ENCODE measurements around the gene GABRG3. TPM values are rescaled to one million over a fixed set of nuclear protein-coding genes. Genes with fewer than 3 reads are reported as not detected.

The GABRG3 gene
- total and polyA plus RNA-seq, 9 of the 15 experiments (the other 6 are each of a cell fraction or from before 2014, with no cell fraction given), result 4.0 to 15.1 (median 11.2) TPM

DNA sequence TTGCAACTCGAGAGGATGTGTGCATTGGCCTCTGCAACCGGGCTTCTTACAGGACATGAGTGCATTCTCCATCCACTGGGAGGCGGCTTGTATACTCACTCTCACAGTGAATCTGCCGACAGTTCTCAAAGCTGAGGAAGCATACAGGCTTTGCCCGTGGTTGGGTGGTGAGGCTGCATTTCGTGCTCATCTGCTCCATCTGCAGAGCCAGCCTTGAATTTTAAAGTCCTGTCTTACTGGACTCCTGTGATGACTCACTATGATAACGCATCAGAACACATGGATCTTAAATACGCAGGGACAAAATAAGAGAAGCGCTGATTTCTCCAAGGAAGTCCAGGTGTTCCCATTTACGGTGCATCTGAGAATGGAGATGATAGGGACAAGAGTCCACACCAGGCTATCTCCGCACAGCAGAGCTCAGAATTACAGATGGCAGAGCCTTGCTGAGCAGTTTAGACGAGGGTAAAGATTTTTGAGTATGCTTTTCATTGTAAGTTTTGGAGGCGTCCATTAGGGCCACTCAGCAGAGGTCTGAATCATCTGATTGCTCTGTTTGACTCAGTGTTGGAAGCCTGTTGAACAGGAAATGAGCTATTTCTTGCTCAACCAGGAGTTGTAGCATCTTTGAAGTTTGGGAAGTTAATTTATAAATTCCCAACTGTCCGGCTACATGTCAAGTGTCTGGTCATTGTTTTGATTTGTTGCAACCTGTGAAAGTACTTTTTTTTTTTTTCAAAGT lies 87.1 kb downstream of the GABRG3 start (continued):
- TF ChIP-seq, protein P1, sequence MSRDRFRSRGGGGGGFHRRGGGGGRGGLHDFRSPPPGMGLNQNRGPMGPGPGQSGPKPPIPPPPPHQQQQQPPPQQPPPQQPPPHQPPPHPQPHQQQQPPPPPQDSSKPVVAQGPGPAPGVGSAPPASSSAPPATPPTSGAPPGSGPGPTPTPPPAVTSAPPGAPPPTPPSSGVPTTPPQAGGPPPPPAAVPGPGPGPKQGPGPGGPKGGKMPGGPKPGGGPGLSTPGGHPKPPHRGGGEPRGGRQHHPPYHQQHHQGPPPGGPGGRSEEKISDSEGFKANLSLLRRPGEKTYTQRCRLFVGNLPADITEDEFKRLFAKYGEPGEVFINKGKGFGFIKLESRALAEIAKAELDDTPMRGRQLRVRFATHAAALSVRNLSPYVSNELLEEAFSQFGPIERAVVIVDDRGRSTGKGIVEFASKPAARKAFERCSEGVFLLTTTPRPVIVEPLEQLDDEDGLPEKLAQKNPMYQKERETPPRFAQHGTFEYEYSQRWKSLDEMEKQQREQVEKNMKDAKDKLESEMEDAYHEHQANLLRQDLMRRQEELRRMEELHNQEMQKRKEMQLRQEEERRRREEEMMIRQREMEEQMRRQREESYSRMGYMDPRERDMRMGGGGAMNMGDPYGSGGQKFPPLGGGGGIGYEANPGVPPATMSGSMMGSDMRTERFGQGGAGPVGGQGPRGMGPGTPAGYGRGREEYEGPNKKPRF (IDR thresholded peaks at IDR 0.05; ENCODE audit: low read depth, low read length), result no peak
- no peak for TF ChIP-seq RNF2 (IDR thresholded peaks at IDR 0.05)
- TF ChIP-seq, protein P2, sequence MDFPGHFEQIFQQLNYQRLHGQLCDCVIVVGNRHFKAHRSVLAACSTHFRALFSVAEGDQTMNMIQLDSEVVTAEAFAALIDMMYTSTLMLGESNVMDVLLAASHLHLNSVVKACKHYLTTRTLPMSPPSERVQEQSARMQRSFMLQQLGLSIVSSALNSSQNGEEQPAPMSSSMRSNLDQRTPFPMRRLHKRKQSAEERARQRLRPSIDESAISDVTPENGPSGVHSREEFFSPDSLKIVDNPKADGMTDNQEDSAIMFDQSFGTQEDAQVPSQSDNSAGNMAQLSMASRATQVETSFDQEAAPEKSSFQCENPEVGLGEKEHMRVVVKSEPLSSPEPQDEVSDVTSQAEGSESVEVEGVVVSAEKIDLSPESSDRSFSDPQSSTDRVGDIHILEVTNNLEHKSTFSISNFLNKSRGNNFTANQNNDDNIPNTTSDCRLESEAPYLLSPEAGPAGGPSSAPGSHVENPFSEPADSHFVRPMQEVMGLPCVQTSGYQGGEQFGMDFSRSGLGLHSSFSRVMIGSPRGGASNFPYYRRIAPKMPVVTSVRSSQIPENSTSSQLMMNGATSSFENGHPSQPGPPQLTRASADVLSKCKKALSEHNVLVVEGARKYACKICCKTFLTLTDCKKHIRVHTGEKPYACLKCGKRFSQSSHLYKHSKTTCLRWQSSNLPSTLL (IDR thresholded peaks at IDR 0.05), result no peak
- TF ChIP-seq ESRRB (CRISPR knock-in tag; IDR thresholded peaks at IDR 0.05; ENCODE audit: borderline replicate concordance), result no peak
- TF ChIP-seq SMC3 (conservative IDR thresholded peaks at IDR 0.05; ENCODE audit: insufficient read depth, low read depth, low read length), result no peak
- no peak for TF ChIP-seq MTA3 (IDR thresholded peaks at IDR 0.05; ENCODE audit: borderline replicate concordance)
- no peak for TF ChIP-seq COPS2 (conservative IDR thresholded peaks at IDR 0.05)
- TF ChIP-seq POLR2AphosphoS5 (IDR thresholded peaks at IDR 0.05; ENCODE audit: control insufficient read depth, insufficient read depth, low read depth, low read length), result no peak
- TF ChIP-seq MED1 (CRISPR knock-in tag; IDR thresholded peaks at IDR 0.05; ENCODE audit: borderline replicate concordance), result no peak
- TF ChIP-seq, protein P3, sequence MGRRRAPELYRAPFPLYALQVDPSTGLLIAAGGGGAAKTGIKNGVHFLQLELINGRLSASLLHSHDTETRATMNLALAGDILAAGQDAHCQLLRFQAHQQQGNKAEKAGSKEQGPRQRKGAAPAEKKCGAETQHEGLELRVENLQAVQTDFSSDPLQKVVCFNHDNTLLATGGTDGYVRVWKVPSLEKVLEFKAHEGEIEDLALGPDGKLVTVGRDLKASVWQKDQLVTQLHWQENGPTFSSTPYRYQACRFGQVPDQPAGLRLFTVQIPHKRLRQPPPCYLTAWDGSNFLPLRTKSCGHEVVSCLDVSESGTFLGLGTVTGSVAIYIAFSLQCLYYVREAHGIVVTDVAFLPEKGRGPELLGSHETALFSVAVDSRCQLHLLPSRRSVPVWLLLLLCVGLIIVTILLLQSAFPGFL (CRISPR knock-in tag; IDR thresholded peaks at IDR 0.05), result no peak
- no peak for TF ChIP-seq RBM39 (optimal IDR thresholded peaks at IDR 0.05; ENCODE audit: low read depth, low read length)
- no peak for TF ChIP-seq RCOR1 (IDR thresholded peaks at IDR 0.05; ENCODE audit: borderline replicate concordance in 1 of 2, low read depth in 2 of 2, low read length in 2 of 2)
- TF ChIP-seq POLR2G (IDR thresholded peaks at IDR 0.05; ENCODE audit: low read depth, low read length), result no peak
- TF ChIP-seq, protein P4, sequence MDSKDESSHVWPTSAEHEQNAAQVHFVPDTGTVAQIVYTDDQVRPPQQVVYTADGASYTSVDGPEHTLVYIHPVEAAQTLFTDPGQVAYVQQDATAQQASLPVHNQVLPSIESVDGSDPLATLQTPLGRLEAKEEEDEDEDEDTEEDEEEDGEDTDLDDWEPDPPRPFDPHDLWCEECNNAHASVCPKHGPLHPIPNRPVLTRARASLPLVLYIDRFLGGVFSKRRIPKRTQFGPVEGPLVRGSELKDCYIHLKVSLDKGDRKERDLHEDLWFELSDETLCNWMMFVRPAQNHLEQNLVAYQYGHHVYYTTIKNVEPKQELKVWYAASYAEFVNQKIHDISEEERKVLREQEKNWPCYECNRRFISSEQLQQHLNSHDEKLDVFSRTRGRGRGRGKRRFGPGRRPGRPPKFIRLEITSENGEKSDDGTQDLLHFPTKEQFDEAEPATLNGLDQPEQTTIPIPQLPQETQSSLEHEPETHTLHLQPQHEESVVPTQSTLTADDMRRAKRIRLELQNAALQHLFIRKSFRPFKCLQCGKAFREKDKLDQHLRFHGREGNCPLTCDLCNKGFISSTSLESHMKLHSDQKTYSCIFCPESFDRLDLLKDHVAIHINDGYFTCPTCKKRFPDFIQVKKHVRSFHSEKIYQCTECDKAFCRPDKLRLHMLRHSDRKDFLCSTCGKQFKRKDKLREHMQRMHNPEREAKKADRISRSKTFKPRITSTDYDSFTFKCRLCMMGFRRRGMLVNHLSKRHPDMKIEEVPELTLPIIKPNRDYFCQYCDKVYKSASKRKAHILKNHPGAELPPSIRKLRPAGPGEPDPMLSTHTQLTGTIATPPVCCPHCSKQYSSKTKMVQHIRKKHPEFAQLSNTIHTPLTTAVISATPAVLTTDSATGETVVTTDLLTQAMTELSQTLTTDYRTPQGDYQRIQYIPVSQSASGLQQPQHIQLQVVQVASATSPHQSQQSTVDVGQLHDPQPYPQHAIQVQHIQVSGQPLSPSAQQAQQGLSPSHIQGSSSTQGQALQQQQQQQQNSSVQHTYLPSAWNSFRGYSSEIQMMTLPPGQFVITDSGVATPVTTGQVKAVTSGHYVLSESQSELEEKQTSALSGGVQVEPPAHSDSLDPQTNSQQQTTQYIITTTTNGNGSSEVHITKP (IDR thresholded peaks at IDR 0.05; ENCODE audit: partially characterized antibody), result no peak
- no peak for TF ChIP-seq PHB (CRISPR knock-in tag; IDR thresholded peaks at IDR 0.05)
- TF ChIP-seq MIER1 (IDR thresholded peaks at IDR 0.05; ENCODE audit: low read depth), result no peak
- TF ChIP-seq GATA2 (CRISPR knock-in tag; IDR thresholded peaks at IDR 0.05), result no peak

All from K562 (cell line).